Measurements from ENCODE around the gene STT3A.

DNA sequence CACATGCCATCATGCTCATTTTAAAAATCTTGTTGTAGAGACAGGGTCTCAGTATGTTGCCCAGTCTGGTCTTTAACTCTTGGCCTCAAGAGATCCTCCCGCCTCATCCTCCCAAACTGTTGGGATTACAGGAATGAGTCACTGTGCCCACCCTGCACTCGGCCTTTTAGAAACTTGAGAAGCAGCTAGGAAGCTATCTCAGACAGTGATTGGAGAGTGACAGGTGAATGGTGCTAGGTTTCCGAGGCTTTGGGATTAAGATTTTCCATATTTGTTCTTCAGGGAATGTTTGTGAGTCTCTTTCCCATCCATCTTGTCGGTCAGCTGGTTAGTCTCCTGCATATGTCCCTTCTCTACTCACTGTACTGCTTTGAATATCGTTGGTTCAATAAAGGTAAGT lies 12.8 kb upstream of the STT3A start:
- TF ChIP-seq POLR2A (IDR thresholded peaks at IDR 0.05): no peak
- TF ChIP-seq, protein P1, sequence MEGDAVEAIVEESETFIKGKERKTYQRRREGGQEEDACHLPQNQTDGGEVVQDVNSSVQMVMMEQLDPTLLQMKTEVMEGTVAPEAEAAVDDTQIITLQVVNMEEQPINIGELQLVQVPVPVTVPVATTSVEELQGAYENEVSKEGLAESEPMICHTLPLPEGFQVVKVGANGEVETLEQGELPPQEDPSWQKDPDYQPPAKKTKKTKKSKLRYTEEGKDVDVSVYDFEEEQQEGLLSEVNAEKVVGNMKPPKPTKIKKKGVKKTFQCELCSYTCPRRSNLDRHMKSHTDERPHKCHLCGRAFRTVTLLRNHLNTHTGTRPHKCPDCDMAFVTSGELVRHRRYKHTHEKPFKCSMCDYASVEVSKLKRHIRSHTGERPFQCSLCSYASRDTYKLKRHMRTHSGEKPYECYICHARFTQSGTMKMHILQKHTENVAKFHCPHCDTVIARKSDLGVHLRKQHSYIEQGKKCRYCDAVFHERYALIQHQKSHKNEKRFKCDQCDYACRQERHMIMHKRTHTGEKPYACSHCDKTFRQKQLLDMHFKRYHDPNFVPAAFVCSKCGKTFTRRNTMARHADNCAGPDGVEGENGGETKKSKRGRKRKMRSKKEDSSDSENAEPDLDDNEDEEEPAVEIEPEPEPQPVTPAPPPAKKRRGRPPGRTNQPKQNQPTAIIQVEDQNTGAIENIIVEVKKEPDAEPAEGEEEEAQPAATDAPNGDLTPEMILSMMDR (IDR thresholded peaks at IDR 0.05 in 4 of 5, conservative IDR thresholded peaks at IDR 0.05 in 1 of 5): no peak

Data from gastrocnemius medialis (tissue), 4 donors.